GM12872 (cell line): ENCODE results near the gene ADAMTS4.

Experiments
- TF ChIP-seq, protein P1 (sequence below): IDR thresholded peaks from 3 replicates; pipeline ENCODE4 v1.5.1; 2011; ENCODE audit warnings: low read depth, mild to moderate bottlenecking, low read length, moderate library complexity; ENCODE audit not compliant: insufficient read depth

The ADAMTS4 gene

DNA sequence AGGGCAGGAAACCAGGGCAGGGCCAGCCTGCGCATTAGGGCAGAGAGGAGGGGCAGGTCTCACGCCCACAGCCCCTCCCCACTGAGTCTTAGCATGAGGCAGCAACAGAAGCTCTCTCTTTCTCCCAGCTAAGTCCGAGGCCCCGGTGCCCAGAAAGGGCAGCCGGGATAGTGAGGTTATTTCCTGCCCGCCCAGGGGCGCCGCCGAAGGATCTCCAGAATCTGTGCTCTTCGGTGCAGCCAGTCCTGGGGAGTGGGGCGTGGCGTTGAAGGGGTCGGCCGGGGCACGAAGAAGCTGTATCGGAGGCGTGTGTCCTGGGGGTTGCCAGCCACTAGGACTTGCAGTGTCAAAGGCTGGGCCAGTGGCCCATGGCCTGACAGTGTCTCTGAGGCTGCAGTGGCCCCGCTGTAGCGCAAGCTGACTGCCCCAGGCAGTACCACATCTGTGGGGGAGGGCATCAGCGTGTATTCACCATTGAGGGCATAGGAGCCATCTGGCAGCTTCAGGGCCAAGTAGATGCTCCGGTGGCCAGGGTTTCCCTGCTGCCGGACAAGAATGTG, 7.8 kb downstream of the ADAMTS4 start:
- TF ChIP-seq, protein P1, sequence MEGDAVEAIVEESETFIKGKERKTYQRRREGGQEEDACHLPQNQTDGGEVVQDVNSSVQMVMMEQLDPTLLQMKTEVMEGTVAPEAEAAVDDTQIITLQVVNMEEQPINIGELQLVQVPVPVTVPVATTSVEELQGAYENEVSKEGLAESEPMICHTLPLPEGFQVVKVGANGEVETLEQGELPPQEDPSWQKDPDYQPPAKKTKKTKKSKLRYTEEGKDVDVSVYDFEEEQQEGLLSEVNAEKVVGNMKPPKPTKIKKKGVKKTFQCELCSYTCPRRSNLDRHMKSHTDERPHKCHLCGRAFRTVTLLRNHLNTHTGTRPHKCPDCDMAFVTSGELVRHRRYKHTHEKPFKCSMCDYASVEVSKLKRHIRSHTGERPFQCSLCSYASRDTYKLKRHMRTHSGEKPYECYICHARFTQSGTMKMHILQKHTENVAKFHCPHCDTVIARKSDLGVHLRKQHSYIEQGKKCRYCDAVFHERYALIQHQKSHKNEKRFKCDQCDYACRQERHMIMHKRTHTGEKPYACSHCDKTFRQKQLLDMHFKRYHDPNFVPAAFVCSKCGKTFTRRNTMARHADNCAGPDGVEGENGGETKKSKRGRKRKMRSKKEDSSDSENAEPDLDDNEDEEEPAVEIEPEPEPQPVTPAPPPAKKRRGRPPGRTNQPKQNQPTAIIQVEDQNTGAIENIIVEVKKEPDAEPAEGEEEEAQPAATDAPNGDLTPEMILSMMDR, result no peak

DNA sequence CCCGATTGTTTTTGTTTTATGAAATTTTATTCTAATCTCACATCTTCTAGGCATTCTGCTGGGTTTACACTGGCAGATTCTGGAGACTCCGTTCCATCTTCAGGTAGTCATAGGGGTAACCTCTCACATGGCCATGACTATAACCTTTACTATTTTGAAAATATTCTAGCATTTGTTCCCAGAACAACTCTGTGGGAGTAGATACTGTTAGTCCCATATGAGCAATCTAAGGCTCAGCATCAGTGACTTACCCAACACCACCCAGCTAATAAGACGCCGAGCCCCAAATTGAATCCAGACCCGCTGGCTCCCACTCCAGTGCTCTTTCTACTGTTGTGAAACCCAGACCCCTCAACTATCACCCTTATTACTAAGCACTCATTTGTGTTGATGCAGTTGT, 9.8 kb downstream of the ADAMTS4 start:
- TF ChIP-seq, protein P1, result no peak

DNA sequence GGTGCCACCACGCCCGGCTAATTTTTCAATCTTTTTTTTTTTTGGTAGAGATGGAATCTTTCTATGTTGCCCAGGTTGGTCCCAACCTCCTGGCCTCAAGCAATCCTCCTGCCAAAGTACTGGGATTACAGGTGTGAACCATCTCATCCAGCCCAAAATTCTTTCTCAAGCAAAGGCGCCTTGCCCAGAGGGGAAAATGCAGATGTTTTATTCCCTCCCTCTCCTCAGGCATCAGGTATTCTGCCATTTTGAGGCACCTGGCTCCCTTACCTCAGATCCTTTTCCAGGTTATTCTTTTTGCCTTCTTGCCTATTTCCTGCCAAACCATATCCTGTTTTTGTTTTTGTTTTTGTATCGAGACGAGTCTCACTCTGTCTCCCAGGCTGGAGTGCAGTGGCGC, 10.5 kb downstream of the ADAMTS4 start:
- TF ChIP-seq, protein P1, result no peak

GRCh38 chr1:161187311-161187710, 11.5 kb downstream of the ADAMTS4 start:
- TF ChIP-seq, protein P1, result no peak

- TF ChIP-seq, protein P1, result no peak
These were observed 13.0 kb downstream of the ADAMTS4 start for GRCh38 chr1:161185732-161186311.

DNA sequence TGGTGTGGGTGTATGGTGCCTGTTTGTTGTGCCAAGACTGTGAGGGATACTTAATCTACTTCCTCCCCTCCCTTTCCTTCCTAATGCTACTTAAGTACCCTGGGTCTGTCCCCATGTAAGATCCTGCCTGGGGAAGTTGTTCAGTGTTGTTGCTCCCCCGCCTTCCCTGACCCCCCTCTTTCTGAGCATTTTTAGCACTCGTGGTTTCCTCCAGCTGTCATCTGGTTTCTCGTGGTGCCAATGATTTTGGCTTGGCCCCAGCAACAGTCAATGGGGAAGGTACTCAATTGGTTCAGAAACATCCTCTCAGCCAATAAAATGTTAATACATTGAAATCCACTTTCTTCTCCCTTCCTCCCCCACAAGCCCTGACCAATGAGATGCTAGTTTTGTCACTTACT, 13.6 kb downstream of the ADAMTS4 start:
- TF ChIP-seq, protein P1, result no peak

GRCh38 chr1:161182214-161182613, 16.6 kb downstream of the ADAMTS4 start:
- TF ChIP-seq, protein P1, result no peak
